KOPT-K1 (cell line): ENCODE results near the gene RNF7.
"Not testable (repeated sequence)": the region's sequence is repeated elsewhere in the genome, so short reads cannot be mapped to it uniquely, and the experiment has no call there.

Experiments
- H3K27ac ChIP-seq: fragments of 200-600 bp; sonication (generic); 2 replicates; pipeline ENCODE4 v1.5.1; 2016; ENCODE audit warnings: antibody characterized with exemption, mild to moderate bottlenecking, low read depth, low read length; ENCODE audit not compliant: poor library complexity, severe bottlenecking
- H3K36me3 ChIP-seq: fragments of 200-600 bp; sonication (generic); 2 replicates; pipeline ENCODE4 v1.5.1; 2017; ENCODE audit warnings: antibody characterized with exemption, mild to moderate bottlenecking, low read length, moderate library complexity; ENCODE audit not compliant: insufficient read depth
- H3K9me3 ChIP-seq: fragments of 200-600 bp; sonication (generic); 2 replicates; pipeline ENCODE4 v1.5.1; 2017; ENCODE audit warnings: antibody characterized with exemption, low read length, mild to moderate bottlenecking; ENCODE audit not compliant: insufficient read depth, poor library complexity, severe bottlenecking

The RNF7 gene

DNA sequence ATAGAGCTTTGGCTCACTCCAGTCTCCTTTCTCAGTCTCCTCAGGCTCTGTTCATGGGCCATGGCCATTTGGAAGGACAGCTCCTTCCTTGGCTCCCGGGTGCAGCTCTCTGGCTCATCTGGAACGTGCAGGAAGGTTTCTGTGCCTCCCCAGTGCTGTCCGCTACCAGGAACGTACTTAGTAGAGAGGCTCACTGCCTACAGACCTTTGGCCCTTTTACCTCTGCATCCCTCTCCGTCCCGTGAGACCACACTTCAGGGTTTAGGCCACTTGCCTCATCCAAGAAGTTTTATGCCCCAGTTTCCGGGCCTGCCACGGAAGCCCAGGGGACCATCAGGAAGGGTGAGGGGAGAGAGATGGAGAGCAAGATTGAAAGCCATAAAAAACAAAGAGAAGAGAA, 46.0 kb downstream of the RNF7 start:
- Histone ChIP-seq H3K9me3 (no peaks in the 10 kb centered on the region), H3K27ac (no peak overlapping the region), H3K36me3 (no peaks in the 10 kb centered on the region)

DNA sequence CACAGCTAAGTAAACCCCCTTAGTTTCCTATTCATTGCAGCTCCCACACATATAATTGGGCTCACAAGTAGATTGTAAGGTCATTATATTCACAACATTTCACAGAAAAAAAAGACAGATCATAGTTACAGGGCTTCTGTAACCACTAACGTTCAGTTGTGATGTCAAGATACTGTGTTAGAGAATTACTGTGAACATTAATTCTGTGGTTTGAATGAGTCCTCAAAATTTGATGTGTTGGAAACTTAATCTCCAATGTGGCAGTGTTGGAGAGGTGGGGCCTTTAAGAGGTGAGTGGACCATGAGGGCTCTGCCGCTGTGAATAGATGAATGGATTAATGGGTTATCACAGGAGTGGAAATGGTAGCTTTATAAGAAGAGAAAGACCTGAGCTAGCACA, 46.4 kb downstream of the RNF7 start:
- Histone ChIP-seq H3K9me3 (no peaks in the 10 kb centered on the region), H3K36me3 (no peaks in the 10 kb centered on the region), H3K27ac (no peak overlapping the region)

DNA sequence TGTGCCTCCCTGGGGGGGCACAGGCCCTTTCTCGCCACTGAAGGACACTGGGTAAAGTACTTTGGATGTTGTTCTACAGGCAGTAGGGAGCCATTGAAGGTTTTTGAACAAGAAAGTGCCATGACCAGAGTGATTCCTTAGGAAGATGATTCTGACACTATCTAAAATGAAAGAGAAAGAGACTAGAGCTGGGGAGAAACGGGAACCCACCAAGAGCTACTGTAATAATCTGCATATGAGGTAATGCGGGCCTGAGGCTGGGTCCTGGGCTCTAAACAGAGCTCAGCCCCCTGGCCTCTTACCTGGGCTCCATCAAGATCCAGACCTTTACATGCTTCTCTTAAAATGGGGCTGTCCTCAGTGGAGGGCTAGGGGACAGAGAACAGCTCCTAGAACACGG, 50.1 kb downstream of the RNF7 start:
- H3K9me3 ChIP-seq: no peaks in the 10 kb centered on the region
- no peaks in the 10 kb centered on the region for H3K36me3 ChIP-seq
- H3K27ac ChIP-seq: no peak overlapping the region

DNA sequence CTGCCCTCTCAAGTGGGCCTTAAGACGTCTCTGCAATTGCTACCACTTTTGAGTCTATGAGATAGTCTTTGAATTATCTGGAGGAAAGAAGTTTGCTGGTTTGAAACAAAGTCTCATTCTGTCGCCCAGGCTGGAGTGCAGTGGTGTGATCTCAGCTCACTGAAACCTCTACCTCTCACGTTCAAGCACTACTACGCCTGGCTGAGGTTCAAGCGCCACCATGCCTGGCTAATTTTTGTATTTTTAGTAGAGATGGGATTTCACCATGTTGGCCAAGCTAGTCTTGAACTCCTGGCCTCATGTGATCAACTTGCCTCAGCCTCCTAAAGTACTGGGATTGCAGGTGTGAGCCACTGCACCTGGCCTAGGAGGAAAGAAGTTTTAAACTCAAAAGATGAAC, 50.7 kb downstream of the RNF7 start:
- H3K9me3 ChIP-seq, H3K36me3 ChIP-seq, H3K27ac ChIP-seq: not testable (repeated sequence)

DNA sequence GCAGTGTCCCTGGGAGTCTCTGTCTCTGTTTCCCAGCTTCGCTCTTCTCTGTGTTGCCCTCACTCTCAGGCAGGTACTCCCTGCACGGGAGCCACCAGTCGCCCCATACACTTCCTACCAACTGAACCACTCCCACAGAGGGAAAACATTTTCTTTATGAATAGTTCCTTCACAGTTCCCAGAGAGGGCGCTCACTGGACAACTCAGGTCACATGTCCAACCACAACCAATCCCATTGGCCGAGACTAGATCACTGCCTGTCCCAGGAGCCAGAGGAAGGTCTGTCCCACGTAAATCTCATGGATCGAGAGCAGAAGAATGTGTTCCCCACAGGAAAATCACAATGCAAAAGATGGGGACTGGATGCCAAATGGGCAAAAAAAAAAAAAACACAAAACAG, 51.2 kb downstream of the RNF7 start:
- Histone ChIP-seq H3K9me3 (no peaks in the 10 kb centered on the region), H3K36me3 (no peaks in the 10 kb centered on the region), H3K27ac (no peak overlapping the region)

DNA sequence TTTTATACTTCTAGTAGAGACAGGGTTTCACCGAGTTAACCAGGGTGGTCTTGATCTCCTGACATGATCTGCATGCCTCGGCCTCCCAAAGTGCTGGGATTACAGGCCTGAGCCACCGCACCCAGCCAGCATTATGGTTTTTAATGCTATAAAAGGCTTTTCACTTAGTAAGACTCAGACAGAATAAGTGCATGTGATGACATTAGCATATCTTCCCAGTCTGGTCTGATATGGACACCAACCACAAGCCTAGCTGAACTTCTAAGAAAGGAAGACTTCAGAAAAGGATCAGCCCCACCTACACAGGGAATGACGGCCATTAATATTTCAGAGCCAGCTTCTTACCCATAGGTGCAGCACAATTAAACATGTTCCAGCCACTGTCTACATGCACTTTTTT, 52.1 kb downstream of the RNF7 start:
- Histone ChIP-seq H3K36me3 (no peaks in the 10 kb centered on the region), H3K9me3 (no peaks in the 10 kb centered on the region), H3K27ac (no peak overlapping the region)

DNA sequence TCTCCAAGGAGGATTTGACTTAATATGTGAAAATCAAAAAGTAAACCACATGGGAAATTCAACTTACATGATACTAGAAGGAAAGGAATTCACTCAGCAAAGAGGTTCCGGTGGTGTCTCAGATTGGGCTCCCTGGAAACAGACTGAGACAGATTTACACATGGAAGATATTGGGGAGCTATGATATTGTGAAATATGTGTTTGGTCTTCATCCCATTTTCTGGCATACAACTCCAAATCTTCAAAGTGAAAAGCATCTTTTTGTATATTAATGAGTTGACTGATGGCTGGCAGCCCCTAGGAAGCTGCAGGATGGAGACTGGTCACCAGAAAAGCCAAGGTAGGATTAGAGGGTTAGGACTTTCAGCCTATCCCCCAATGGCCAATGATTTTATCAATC, 54.4 kb downstream of the RNF7 start:
- Histone ChIP-seq H3K9me3 (no peaks in the 10 kb centered on the region), H3K36me3 (no peaks in the 10 kb centered on the region), H3K27ac (no peak overlapping the region)

DNA sequence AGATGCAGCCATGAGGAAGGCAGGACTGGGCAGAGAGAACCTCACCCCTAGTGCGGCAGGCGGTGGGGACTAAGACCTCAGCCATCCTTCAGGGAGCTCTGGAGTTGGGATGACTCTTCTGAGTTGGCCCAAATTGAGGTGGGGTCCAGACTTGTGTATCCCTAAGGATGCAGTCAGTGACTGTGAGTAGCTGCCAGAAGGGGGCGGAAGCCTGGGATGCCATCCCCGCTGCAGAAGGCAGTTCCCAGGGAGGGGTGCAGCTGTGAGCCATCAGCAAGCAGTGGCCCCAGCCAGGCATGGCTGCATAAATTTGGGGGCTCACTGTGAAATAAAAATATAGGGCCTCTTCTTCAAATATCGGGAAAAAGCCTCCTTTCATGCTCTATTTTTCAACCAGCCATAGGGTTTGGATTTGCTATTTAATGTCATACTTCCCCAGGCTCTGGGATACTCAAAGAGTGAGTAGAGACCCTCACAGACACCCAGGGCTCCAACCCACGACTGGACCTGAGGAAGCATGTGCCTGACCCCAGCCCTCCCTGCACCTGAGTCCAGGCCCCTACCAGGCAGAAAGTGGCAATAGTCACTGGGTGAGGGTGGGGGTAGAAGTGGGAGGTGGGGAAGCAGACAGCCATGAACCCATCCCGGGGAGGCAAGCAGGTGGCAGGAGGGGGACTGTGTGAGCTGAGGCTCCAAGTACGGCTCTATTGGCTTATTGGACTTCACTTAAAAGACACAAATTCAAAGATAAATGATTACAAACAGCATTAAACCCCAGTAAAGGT, 55.6 kb downstream of the RNF7 start:
- Histone ChIP-seq H3K27ac (peak overlapping the region; percentile 97), H3K36me3 (no peaks in the 10 kb centered on the region), H3K9me3 (no peaks in the 10 kb centered on the region)

DNA sequence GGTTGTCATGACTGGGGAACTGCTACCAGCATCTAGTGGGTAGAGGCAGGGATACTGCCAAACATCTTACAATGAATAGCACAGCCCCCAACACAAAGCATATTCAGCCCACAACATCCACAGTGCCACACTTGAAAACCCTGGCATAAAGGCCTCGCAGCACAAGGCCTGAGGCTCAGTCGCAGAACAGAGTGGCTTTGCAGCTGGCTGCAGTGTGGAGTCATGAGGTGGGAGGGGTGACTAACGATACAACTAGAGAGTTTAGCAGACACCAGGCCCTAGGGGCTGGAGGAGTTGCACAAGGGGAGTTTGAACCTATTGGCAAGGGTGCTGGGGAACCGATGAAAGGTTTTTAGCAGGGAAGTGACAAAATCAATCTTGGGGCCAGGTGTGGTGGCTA, 57.2 kb downstream of the RNF7 start:
- H3K27ac ChIP-seq: peak overlapping the region; percentile 97
- no peaks in the 10 kb centered on the region for H3K9me3 ChIP-seq
- no peaks in the 10 kb centered on the region for H3K36me3 ChIP-seq

DNA sequence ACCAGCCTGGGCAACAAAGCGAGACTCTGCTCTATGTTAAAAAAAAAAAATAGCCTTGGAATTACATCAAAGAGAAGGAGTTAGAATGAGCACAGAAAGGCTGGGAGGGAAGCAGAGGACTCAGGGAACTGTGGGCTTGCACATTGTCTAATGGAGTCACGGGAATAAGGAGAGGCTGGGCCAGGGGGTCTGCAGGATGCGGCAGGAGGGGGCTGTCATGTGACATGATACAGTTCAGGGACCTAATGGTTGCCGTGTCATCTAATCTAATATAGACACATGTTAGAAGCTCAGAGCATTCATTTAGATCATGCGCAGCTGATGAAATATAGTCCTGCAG, 57.6 kb downstream of the RNF7 start:
- no peaks in the 10 kb centered on the region for H3K9me3 ChIP-seq
- no peaks in the 10 kb centered on the region for H3K36me3 ChIP-seq
- peak overlapping the region; percentile 97 for H3K27ac ChIP-seq

DNA sequence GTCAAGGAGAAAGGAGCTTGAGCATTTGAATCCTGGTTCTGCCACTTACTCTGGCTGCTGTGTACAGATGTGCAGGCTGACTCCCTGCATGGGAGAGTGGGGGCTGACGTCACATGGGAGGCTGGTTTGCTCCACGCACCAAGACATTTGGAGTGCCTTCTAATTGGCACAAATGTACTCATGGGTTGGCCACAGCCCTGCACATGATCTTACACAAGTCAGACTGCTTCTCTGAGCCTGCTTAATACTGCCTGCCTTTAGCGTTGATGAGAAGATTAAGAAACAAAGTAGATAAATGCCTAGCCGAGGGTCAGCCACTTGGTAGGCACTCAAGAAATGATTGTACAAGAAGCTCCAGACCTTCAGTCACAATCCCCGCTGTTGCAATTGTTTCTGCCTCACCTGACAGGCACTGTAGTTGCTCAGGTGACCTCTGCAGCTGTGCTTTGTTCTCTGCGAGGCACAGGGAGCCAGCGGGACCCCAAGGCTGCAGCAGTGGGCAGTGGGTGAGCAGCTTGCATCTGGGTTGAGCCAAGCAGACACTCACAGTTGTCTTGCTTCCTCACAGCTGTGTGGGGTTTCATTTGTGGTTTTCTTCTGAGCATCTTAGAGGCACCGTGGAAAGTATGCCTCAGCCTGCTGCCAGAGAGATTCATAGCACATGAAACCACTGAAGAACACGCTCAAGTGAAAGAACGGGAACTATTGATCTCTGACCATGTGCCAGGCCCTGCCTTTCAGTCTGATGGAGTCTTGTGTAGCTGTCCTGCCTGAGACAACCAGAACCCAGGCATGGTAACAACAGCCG, 58.2 kb downstream of the RNF7 start:
- Histone ChIP-seq H3K27ac (peak overlapping the region; percentile 97), H3K9me3 (no peaks in the 10 kb centered on the region), H3K36me3 (no peaks in the 10 kb centered on the region)
